K562 (cell line): ENCODE results near the gene LOXL4. TPM values are rescaled to one million over a fixed set of nuclear protein-coding genes. Genes with fewer than 3 reads are reported as not detected.

Experiments
- ATAC-seq: fragments of 200-7000 bp; cut with Tn5 transposase; 3 replicates; pipeline ENCODE4 v1.9.1; 2020; ENCODE audit warnings: moderate library complexity
- BruUV-seq: library from RNA; stranded (reverse); fragments of 400-500 nt; replicated peaks from 2 replicates; lab custom pipeline; 2021; lab: Mats Ljungman, UMichigan
- CTCF ChIA-PET: fragments of 300-600 bp; formaldehyde crosslinking; extraction: SDS; loops from one replicate; lab custom pipeline; 2021; ENCODE audit warnings: low intra/inter-chr PET ratio; lab: Yijun Ruan, JAX
- POLR2A ChIA-PET: fragments of 300-600, 350-650 bp; sonication (Branson Sonifier 250); formaldehyde crosslinking; extraction: SDS; loops from one replicate; lab custom pipeline; 2021; ENCODE audit warnings: antibody characterized with exemption, inconsistent platforms; lab: Yijun Ruan, JAX
- DNase-seq, 4 experiments: peaks; one replicate each; pipeline versions ENCODE4 v3.0.0 to v3.0.0-alpha.2; 2011 to 2018; ENCODE audit warnings: low spot score in 3 of 4, mixed read lengths in 3 of 4; ENCODE audit errors: extremely low read depth in 1 of 4
- FAIRE-seq: peaks from 2 replicates; lab custom pipeline; 2011; peaks lifted over from hg19 to GRCh38; lab: Jason Lieb, UNC
- H2AFZ ChIP-seq: 2 replicates; pipeline ENCODE4 v1.6.0; 2011; ENCODE audit warnings: low read depth, low read length, control low read depth, inconsistent platforms
- H3K27ac ChIP-seq: fragments of 200-600 bp; 3 replicates; pipeline ENCODE4 v1.8.0; 2011; ENCODE audit warnings: low read depth, mild to moderate bottlenecking, control low read depth, inconsistent platforms, low read length, moderate library complexity, mixed read lengths; ENCODE audit errors: extremely low read depth
- H3K27me3 ChIP-seq, 2 experiments: fragments of 300-600 bp in 1 of 2; 2 replicates in 1 of 2; 3 replicates in 1 of 2; pipeline versions ENCODE4 v1.6.0 to v1.8.0; 2011; ENCODE audit warnings: inconsistent platforms in 2 of 2, low read length in 2 of 2, mild to moderate bottlenecking in 1 of 2, mixed read lengths in 1 of 2, moderate library complexity in 1 of 2; ENCODE audit not compliant: control insufficient read depth in 2 of 2, insufficient read depth in 2 of 2
- H3K36me3 ChIP-seq: fragments of 300-600 bp; 3 replicates; pipeline ENCODE4 v1.8.0; 2011; ENCODE audit warnings: mild to moderate bottlenecking, low read length, inconsistent platforms; ENCODE audit not compliant: control insufficient read depth, insufficient read depth
- H3K4me1 ChIP-seq, 2 experiments: fragments of 200-600 bp in 1 of 2; replicated peaks in 1 of 2; 2 replicates in 1 of 2; 3 replicates in 1 of 2; pipeline versions ENCODE4 v1.5.1 to v1.8.0; 2011; ENCODE audit warnings: inconsistent platforms in 2 of 2, low read length in 2 of 2, mild to moderate bottlenecking in 1 of 2, mixed read lengths in 1 of 2, moderate library complexity in 1 of 2; ENCODE audit not compliant: control insufficient read depth in 2 of 2, insufficient read depth in 2 of 2
- H3K4me2 ChIP-seq: 2 replicates; pipeline ENCODE4 v1.6.1; 2011; ENCODE audit warnings: low read length, control low read depth, inconsistent platforms, mixed read lengths; ENCODE audit not compliant: insufficient read depth
- H3K4me3 ChIP-seq: fragments of 200-600 bp; sonication (generic), shearing (Covaris generic); 2 replicates; pipeline ENCODE4 v1.5.1; 2016; ENCODE audit warnings: control low read depth, inconsistent platforms
- H3K79me2 ChIP-seq: fragments of 200-600 bp; 3 replicates; pipeline ENCODE4 v1.8.0; 2011; ENCODE audit warnings: low read length, inconsistent platforms; ENCODE audit not compliant: control insufficient read depth, insufficient read depth
- H3K9ac ChIP-seq, 2 experiments: 2 replicates each; pipeline versions ENCODE4 v1.6.0 to v1.6.1; 2011; ENCODE audit warnings: low read depth in 2 of 2, low read length in 2 of 2, control low read depth in 1 of 2, inconsistent platforms in 1 of 2, mild to moderate bottlenecking in 1 of 2, mixed read lengths in 1 of 2; ENCODE audit not compliant: insufficient read depth in 1 of 2
- H3K9me1 ChIP-seq: one replicate; pipeline ENCODE4 v1.6.0; 2011; ENCODE audit warnings: inconsistent platforms, mild to moderate bottlenecking, low read length, moderate library complexity; ENCODE audit not compliant: control insufficient read depth, insufficient read depth
- H3K9me3 ChIP-seq: replicated peaks from 2 replicates; pipeline ENCODE4 v1.5.1; 2011; ENCODE audit warnings: low read depth, low read length, inconsistent platforms; ENCODE audit not compliant: control insufficient read depth, insufficient read depth
- H4K20me1 ChIP-seq: replicated peaks from 2 replicates; pipeline ENCODE4 v1.6.1; 2011; ENCODE audit warnings: low read length, inconsistent platforms, mixed read lengths; ENCODE audit not compliant: control insufficient read depth, insufficient read depth
- EWSR1 ChIP-seq: fragments of 450-650 bp; IDR thresholded peaks from 2 replicates; pipeline ENCODE4 v1.6.1; 2018; ENCODE audit warnings: borderline replicate concordance, mild to moderate bottlenecking, low read depth, moderate library complexity; ENCODE audit not compliant: partially characterized antibody
- GMEB1 ChIP-seq: fragments of 250-450 bp; sonication (Bioruptor Pico); IDR thresholded peaks from 2 replicates; pipeline ENCODE4 v1.4.0; 2020; ENCODE audit warnings: mild to moderate bottlenecking
- NRF1 ChIP-seq, 2 experiments: fragments of 450-650 bp; IDR thresholded peaks in 1 of 2; conservative IDR thresholded peaks in 1 of 2; 2 replicates each; pipeline ENCODE4 v1.6.1; 2014; ENCODE audit warnings: mild to moderate bottlenecking in 2 of 2
- TRIM28 ChIP-seq: fragments of 450-650 bp; IDR thresholded peaks from 2 replicates; pipeline ENCODE4 v1.6.1; 2017
- VEZF1 ChIP-seq: fragments of 200-800 bp; sonication (Bioruptor generic); IDR thresholded peaks from 2 replicates; pipeline ENCODE4 v1.6.1; 2017; ENCODE audit warnings: missing genetic modification characterization, missing compliant biosample characterization
- ZNF232 ChIP-seq: sonication (generic); formaldehyde crosslinking; IDR thresholded peaks from 2 replicates; pipeline ENCODE4 v1.8.0; 2022; ENCODE audit warnings: mild to moderate bottlenecking, missing genetic modification reagents
- ZNF318 ChIP-seq, 2 experiments: fragments of 450-650 bp; IDR thresholded peaks; 2 replicates each; pipeline ENCODE4 v1.6.1; 2016; ENCODE audit warnings: mild to moderate bottlenecking in 2 of 2, borderline replicate concordance in 1 of 2, low read depth in 1 of 2, moderate library complexity in 1 of 2
- WGBS: fragments of 100-300 bp; shearing (Covaris generic); methylation state at CpG from one replicate; pipeline ENCODE4 v1.1.6; 2016; ENCODE audit warnings: low coverage, mixed read lengths; ENCODE audit not compliant: insufficient coverage; ENCODE audit errors: missing lambda C conversion rate; 5-methylcytosine and 5-hydroxymethylcytosine counted together
- in situ Hi-C: fragments of 300-500 bp; cut with MboI; formaldehyde crosslinking; loops from 4 replicates; pipeline ENCODE4 v1.15.0; 2018; ENCODE audit warnings: inconsistent platforms, mixed read lengths
- intact Hi-C: fragments of 100-400 bp; cut with micrococcal nuclease; formaldehyde crosslinking; loops from 2 replicates; pipeline ENCODE4 v1.14.2; 2022
- polyA plus RNA-seq, 8 experiments: library from polyadenylated mRNA; depleted of rRNA in 4 of 8; stranded (reverse) in 5 of 8; unstranded in 3 of 8; fragments of >200 nt; fragmentation: Nextera tagmentation in 2 of 8; fragmentation: Illumina TruSeq in 1 of 8; extraction: Ambion mirVana in 2 of 8; extraction: Trizol in 1 of 8; gene quantifications; 2 replicates each; pipeline versions ENCODE4 v1.2.1 to v1.2.3, GENCODE V29; 2011 to 2014; ENCODE audit warnings: inconsistent platforms in 1 of 8, missing spikeins in 1 of 8
- total RNA-seq, 7 experiments: library from RNA; depleted of rRNA in 6 of 7; stranded (reverse); fragments of >200 nt in 6 of 7; fragmentation: Illumina TruSeq in 2 of 7; extraction: Trizol in 2 of 7; gene quantifications; 2 replicates each; pipeline versions ENCODE4 v1.2.1 to v1.2.3, GENCODE V29; 2011 to 2021; ENCODE audit warnings: low replicate concordance in 1 of 7

Gene LOXL4
- total and polyA plus RNA-seq, 9 of the 15 experiments (the other 6 are each of a cell fraction or from before 2014, with no cell fraction given): 0.03 to 0.35 (median 0.05) TPM; not detected in 3

- ChIA-PET CTCF (no interaction called here), POLR2A (interaction anchor here (0.6 kb wide), 1 partner anchor 435 kb away, joined by 3 read pairs; no protein-coding TSS in a partner anchor)
- TF ChIP-seq NRF1 (conservative IDR thresholded peaks at IDR 0.05 in 1 of 2, IDR thresholded peaks at IDR 0.05 in 1 of 2) (no peak), ZNF232 (CRISPR knock-in tag) (no peak), TRIM28 (no peak), ZNF318 (IDR thresholded peaks at IDR 0.05; ENCODE audit: borderline replicate concordance in 1 of 2, low read depth in 1 of 2) (no peak), EWSR1 (no peak), VEZF1 (CRISPR knock-in tag) (no peak), GMEB1 (CRISPR knock-in tag) (no peak)
These were observed 66.2 kb downstream of the LOXL4 start for GRCh38 chr10:98201760-98202159.

More at GRCh38 chr10:98201760-98202159, 66.2 kb downstream of the LOXL4 start:
- Histone ChIP-seq H4K20me1 (no peaks in the 10 kb centered on the region), H3K4me1 (no peaks in the 10 kb centered on the region), H2AFZ (no peak overlapping the region), H3K4me3 (no peak overlapping the region), H3K79me2 (no peaks in the 10 kb centered on the region), H3K27ac (no peak overlapping the region), H3K36me3 (no peaks in the 10 kb centered on the region), H3K4me2 (no peak overlapping the region), H3K9me3 (no peaks in the 10 kb centered on the region), H3K9me1 (no peaks in the 10 kb centered on the region), H3K27me3 (no peaks in the 10 kb centered on the region), H3K9ac (no peak overlapping the region)
- FAIRE-seq (no peak), DNase-seq (no peak), ATAC-seq (no peak)
- BruUV-seq: no TSS peak
- 82% methylated on average over 4 of the region's 5 CpGs for WGBS
- in situ Hi-C loops: no loop called here
- intact Hi-C loops: no loop called here
